Measurements from ENCODE around the gene RSPH10B2. TPM values are rescaled to one million over a fixed set of nuclear protein-coding genes. Genes with fewer than 3 reads are reported as not detected.
A peak's percentile ranks its signal among the peaks of the same experiment; 100 is the strongest.
"Not testable (repeated sequence)": the region's sequence is repeated elsewhere in the genome, so short reads cannot be mapped to it uniquely, and the experiment has no call there.

RSPH10B2 gene
- total RNA-seq, 1 donor from 2014 or later, result 0.38 TPM

GRCh38 chr7:6714360-6714759, 39.5 kb upstream of the RSPH10B2 start:
- DNase-seq (ENCODE audit: extremely low spot score, unreplicated experiment), result no peak
- no peak overlapping the region for H3K4me3 Mint-ChIP-seq (ENCODE audit: unreplicated experiment)
- H3K27ac Mint-ChIP-seq (ENCODE audit: unreplicated experiment), result no peak overlapping the region
- H3K36me3 Mint-ChIP-seq (ENCODE audit: unreplicated experiment), result no peaks in the 10 kb centered on the region
- no peaks in the 10 kb centered on the region for H3K4me1 Mint-ChIP-seq (ENCODE audit: unreplicated experiment)
- H3K9me3 Mint-ChIP-seq (ENCODE audit: unreplicated experiment), result no peaks in the 10 kb centered on the region
- H3K27me3 Mint-ChIP-seq (ENCODE audit: unreplicated experiment), result peaks cover 20% of the 10 kb centered on the region
- no peak for TF ChIP-seq CTCF (IDR thresholded peaks at IDR 0.05)

- H3K27me3 Mint-ChIP-seq (ENCODE audit: unreplicated experiment), result peaks cover 20% of the 10 kb centered on the region
- not testable (repeated sequence) for H3K4me1 Mint-ChIP-seq (ENCODE audit: unreplicated experiment); H3K27ac Mint-ChIP-seq (ENCODE audit: unreplicated experiment); DNase-seq (ENCODE audit: extremely low spot score, unreplicated experiment); H3K9me3 Mint-ChIP-seq (ENCODE audit: unreplicated experiment); H3K4me3 Mint-ChIP-seq (ENCODE audit: unreplicated experiment); H3K36me3 Mint-ChIP-seq (ENCODE audit: unreplicated experiment)
Measured at GRCh38 chr7:6715898-6716297, 38.0 kb upstream of the RSPH10B2 start.

GRCh38 chr7:6718124-6718523, 35.8 kb upstream of the RSPH10B2 start:
- H3K4me3 Mint-ChIP-seq (ENCODE audit: unreplicated experiment), result no peak overlapping the region
- no peak for TF ChIP-seq CTCF (IDR thresholded peaks at IDR 0.05)
- DNase-seq (ENCODE audit: extremely low spot score, unreplicated experiment), result no peak
- H3K27me3 Mint-ChIP-seq (ENCODE audit: unreplicated experiment), result peaks cover 24% of the 10 kb centered on the region
- H3K36me3 Mint-ChIP-seq (ENCODE audit: unreplicated experiment), result no peaks in the 10 kb centered on the region
- H3K9me3 Mint-ChIP-seq (ENCODE audit: unreplicated experiment), result no peaks in the 10 kb centered on the region
- H3K27ac Mint-ChIP-seq (ENCODE audit: unreplicated experiment), result no peak overlapping the region
- no peaks in the 10 kb centered on the region for H3K4me1 Mint-ChIP-seq (ENCODE audit: unreplicated experiment)

GRCh38 chr7:6724351-6724750, 29.6 kb upstream of the RSPH10B2 start:
- H3K36me3 Mint-ChIP-seq (ENCODE audit: unreplicated experiment); H3K4me1 Mint-ChIP-seq (ENCODE audit: unreplicated experiment); H3K9me3 Mint-ChIP-seq (ENCODE audit: unreplicated experiment); H3K27ac Mint-ChIP-seq (ENCODE audit: unreplicated experiment); H3K27me3 Mint-ChIP-seq (ENCODE audit: unreplicated experiment); H3K4me3 Mint-ChIP-seq (ENCODE audit: unreplicated experiment); DNase-seq (ENCODE audit: extremely low spot score, unreplicated experiment): not testable (repeated sequence)

- no peak for TF ChIP-seq CTCF (IDR thresholded peaks at IDR 0.05)
- H3K27ac Mint-ChIP-seq (ENCODE audit: unreplicated experiment), result no peak overlapping the region
- H3K36me3 Mint-ChIP-seq (ENCODE audit: unreplicated experiment), result peaks cover 2% of the 10 kb centered on the region
- no peak overlapping the region for H3K4me3 Mint-ChIP-seq (ENCODE audit: unreplicated experiment)
- peaks cover 8% of the 10 kb centered on the region for H3K27me3 Mint-ChIP-seq (ENCODE audit: unreplicated experiment)
- H3K9me3 Mint-ChIP-seq (ENCODE audit: unreplicated experiment), result no peaks in the 10 kb centered on the region
- peaks cover 5% of the 10 kb centered on the region for H3K4me1 Mint-ChIP-seq (ENCODE audit: unreplicated experiment)
- DNase-seq (ENCODE audit: extremely low spot score, unreplicated experiment), result no peak
Measured at GRCh38 chr7:6725003-6725402, 28.9 kb upstream of the RSPH10B2 start.

- not testable (repeated sequence) for DNase-seq (ENCODE audit: extremely low spot score, unreplicated experiment); H3K27me3 Mint-ChIP-seq (ENCODE audit: unreplicated experiment); H3K4me3 Mint-ChIP-seq (ENCODE audit: unreplicated experiment); H3K27ac Mint-ChIP-seq (ENCODE audit: unreplicated experiment); H3K9me3 Mint-ChIP-seq (ENCODE audit: unreplicated experiment); H3K36me3 Mint-ChIP-seq (ENCODE audit: unreplicated experiment)
- H3K4me1 Mint-ChIP-seq (ENCODE audit: unreplicated experiment), result peaks cover 16% of the 10 kb centered on the region
Measured at GRCh38 chr7:6726341-6726740, 27.6 kb upstream of the RSPH10B2 start.

GRCh38 chr7:6727663-6728062, 26.2 kb upstream of the RSPH10B2 start:
- Mint-ChIP-seq H3K4me3 (ENCODE audit: unreplicated experiment) (no peak overlapping the region), H3K4me1 (ENCODE audit: unreplicated experiment) (peaks cover 19% of the 10 kb centered on the region)

GRCh38 chr7:6728893-6729491, 24.9 kb upstream of the RSPH10B2 start:
- Mint-ChIP-seq H3K4me1 (ENCODE audit: unreplicated experiment) (peaks cover 19% of the 10 kb centered on the region), H3K36me3 (ENCODE audit: unreplicated experiment) (peaks cover 15% of the 10 kb centered on the region), H3K4me3 (ENCODE audit: unreplicated experiment) (peak overlapping the region; percentile 87), H3K27ac (ENCODE audit: unreplicated experiment) (peak overlapping the region; percentile 92)
- not testable (repeated sequence) for H3K9me3 Mint-ChIP-seq (ENCODE audit: unreplicated experiment); H3K27me3 Mint-ChIP-seq (ENCODE audit: unreplicated experiment); DNase-seq (ENCODE audit: extremely low spot score, unreplicated experiment)

More at GRCh38 chr7:6727663-6728062, 26.2 kb upstream of the RSPH10B2 start:
- peaks cover 8% of the 10 kb centered on the region for H3K27me3 Mint-ChIP-seq (ENCODE audit: unreplicated experiment)
- H3K27ac Mint-ChIP-seq (ENCODE audit: unreplicated experiment), result no peak overlapping the region
- TF ChIP-seq CTCF (IDR thresholded peaks at IDR 0.05), result no peak
- no peak for DNase-seq (ENCODE audit: extremely low spot score, unreplicated experiment)
- no peaks in the 10 kb centered on the region for H3K9me3 Mint-ChIP-seq (ENCODE audit: unreplicated experiment)
- H3K36me3 Mint-ChIP-seq (ENCODE audit: unreplicated experiment), result peaks cover 6% of the 10 kb centered on the region

Data from osteocyte (in vitro differentiated cells).